Measurements from ENCODE around the gene ZNF710.
"Not testable (repeated sequence)": the region's sequence is repeated elsewhere in the genome, so short reads cannot be mapped to it uniquely, and the experiment has no call there.

The ZNF710 gene

DNA sequence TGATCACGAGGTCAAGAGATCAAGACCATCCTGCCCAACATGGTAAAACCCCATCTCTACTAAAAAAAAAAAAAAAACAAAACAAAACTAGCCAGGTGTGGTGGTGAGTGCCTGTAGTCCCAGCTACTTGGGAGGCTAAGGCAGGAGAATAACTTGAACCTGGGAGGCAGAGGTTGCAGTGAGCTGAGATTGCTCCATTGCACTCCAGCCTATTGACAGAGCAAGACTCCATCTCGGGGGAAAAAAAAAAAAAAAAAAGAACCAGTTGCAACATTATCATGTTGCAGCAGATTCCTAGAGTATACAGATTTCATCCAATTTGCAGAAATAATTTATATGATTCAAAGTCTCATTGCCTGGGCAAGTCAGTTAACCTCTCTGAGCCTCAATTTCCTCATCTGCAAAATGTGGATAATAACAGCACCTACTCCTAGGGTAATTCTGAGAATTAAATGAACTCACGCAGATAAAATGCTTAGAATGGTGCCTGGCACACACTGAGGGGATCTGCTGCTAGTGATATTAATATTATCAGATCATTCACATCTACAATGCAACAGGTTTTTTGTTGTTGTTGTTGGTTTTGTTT lies 108.1 kb downstream of the ZNF710 start:
- not testable (repeated sequence) for DNase-seq

- DNase-seq: no peak
Measured at GRCh38 chr15:90113166-90113565, 112.0 kb downstream of the ZNF710 start.

DNA sequence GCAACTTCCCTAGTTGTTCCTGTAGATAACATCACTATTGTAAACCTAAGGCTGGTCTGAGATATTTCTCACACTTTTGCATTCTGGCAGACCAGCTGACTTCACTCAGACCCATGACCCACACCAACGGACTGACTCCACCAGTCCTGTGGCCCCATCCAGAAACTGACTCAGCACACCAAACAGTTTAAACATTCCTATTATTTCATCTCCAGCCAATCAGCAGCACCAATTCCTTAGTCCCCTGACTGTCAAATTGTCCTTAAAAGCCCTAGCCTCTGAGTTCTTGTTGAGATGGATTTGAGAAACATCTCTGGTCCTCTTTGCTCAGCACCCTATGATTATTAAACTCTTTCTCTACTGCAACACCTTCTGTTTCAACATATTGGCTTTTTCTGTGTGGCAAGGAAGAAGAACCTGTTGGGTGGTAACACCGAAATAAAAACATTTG lies 113.4 kb downstream of the ZNF710 start:
- no peak for DNase-seq

GRCh38 chr15:90115783-90116182 lies 114.7 kb downstream of the ZNF710 start:
- DNase-seq: no peak

DNA sequence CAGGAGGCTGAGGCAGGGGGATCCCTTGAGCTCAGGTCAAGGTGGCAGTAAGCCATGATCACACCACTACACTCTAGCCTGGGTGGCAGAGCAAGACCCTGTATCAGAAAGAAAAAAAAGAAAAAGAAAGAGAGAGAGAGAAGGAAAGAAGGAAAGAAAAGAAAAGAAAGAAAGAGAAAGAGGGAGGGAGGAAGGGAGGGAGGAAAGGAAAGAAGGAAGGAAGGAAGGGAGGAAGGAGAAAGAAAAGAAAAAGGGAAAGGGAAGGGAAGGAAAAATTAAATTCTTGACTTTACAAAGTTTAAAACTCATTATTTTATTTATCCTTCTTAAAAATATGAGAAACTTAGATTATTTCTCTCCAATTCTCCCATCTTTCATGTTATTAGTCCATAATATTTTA lies 118.2 kb downstream of the ZNF710 start:
- DNase-seq: no peak

- DNase-seq: no peak
Measured at GRCh38 chr15:90121086-90121485, 120.0 kb downstream of the ZNF710 start.

DNA sequence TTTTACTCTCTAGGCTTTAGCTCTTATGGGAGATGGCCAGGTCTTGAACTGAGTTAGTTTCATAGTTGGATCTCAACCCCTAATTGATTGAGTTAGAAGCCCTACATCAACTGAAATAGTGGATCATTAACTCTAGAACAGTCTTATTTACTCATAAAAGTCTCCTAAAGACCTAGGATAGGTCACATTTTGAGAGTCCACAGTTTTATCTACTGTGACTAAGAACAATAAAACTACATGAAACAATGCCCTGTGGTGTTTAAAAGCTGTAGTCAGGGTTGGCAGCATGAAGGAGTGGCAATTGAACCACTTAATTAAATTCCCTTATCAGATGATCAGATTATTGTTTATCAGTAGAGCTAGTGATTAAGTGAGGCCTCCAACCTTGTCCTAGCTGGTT lies 123.4 kb downstream of the ZNF710 start:
- no peak for DNase-seq

DNA sequence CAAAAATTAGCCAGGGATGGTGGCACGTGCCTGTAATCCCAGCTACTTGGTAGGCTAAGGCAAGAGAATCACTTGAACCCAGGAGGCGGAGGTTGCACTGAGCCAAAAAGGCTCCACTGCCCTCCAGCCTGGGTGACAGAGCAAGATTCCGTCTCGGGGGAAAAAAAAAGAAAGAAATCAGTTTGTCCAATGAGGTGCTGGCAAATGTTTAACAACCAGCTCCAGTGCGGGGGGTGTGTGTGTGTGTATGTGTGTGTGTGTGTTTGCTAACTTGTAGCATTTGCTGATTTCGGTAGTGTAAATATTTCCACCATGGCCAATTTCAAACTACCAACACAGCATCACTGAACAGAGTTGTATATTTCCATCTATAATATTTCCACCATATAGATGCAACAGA lies 124.9 kb downstream of the ZNF710 start:
- DNase-seq: no peak

GRCh38 chr15:90126596-90127435 lies 125.7 kb downstream of the ZNF710 start:
- no peak for DNase-seq

DNA sequence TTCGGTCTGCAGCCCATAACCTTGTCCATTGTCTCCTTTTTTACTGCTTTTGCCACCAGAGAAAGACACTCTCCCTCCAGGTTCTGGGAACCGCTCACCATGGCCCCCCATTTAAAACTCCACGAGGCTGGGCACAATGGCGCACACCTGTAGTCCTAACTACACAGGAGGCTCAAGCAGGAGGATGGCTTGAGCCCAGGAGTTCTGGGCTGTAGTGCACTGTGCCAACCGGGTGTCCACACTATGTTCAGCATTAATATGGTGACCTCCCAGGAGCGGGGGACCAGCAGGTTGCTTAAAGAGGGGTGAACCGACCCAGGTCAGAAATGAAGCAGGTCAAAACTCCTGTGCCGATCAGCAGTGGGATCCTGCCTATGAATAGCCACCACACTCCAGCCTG lies 129.2 kb downstream of the ZNF710 start:
- DNase-seq: no peak

Data from CD4-positive, alpha-beta T cell treated with Interleukin-21 for 1 hour (primary cell).